H1 (cell line): ENCODE results near the gene SEMA3B. TPM values are rescaled to one million over a fixed set of nuclear protein-coding genes. Genes with fewer than 3 reads are reported as not detected.

Experiments used
- CTCF ChIA-PET: fragments of 300-600 bp; sonication (Branson Sonifier 250); formaldehyde crosslinking; loops from one replicate; lab custom pipeline; 2021; ENCODE audit not compliant: partially characterized antibody; lab: Charles Lee
- POLR2A ChIA-PET: fragments of 300-600 bp; sonication (Branson Sonifier 250); formaldehyde crosslinking; loops from one replicate; lab custom pipeline; 2021; ENCODE audit warnings: inconsistent platforms; ENCODE audit not compliant: partially characterized antibody; lab: Charles Lee
- DNase-seq, 2 experiments: peaks; one replicate each; pipeline versions ENCODE4 v3.0.0 to v3.0.0-alpha.2; 2010 to 2022; ENCODE audit warnings: low spot score in 2 of 2, low read depth in 1 of 2, mixed read lengths in 1 of 2
- FAIRE-seq: peaks from 2 replicates; lab custom pipeline; 2011; peaks lifted over from hg19 to GRCh38; lab: Jason Lieb, UNC
- H2AFZ ChIP-seq: 2 replicates; pipeline ENCODE4 v1.8.1; 2012; ENCODE audit warnings: low read length, inconsistent platforms
- H2AK5ac ChIP-seq: 2 replicates; pipeline ENCODE4 v1.6.1; 2013; ENCODE audit warnings: low read depth, low read length
- H2BK120ac ChIP-seq: replicated peaks from 2 replicates; pipeline ENCODE3; 2013; ENCODE audit warnings: low read depth, low read length, inconsistent platforms
- H2BK12ac ChIP-seq: 2 replicates; pipeline ENCODE4 v1.6.1; 2013; ENCODE audit warnings: low read depth, low read length
- H2BK15ac ChIP-seq: 2 replicates; pipeline ENCODE4 v1.6.1; 2013; ENCODE audit warnings: low read length
- H2BK20ac ChIP-seq: 2 replicates; pipeline ENCODE4 v1.6.1; 2013; ENCODE audit warnings: low read length
- H2BK5ac ChIP-seq: 2 replicates; pipeline ENCODE4 v1.6.1; 2013; ENCODE audit warnings: low read depth, low read length
- H3K14ac ChIP-seq: 2 replicates; pipeline ENCODE4 v1.6.1; 2013; ENCODE audit warnings: inconsistent platforms; ENCODE audit not compliant: insufficient read length
- H3K18ac ChIP-seq: 2 replicates; pipeline ENCODE4 v1.6.1; 2013; ENCODE audit warnings: low read length; ENCODE audit errors: extremely low read depth
- H3K23ac ChIP-seq: 2 replicates; pipeline ENCODE4 v1.6.1; 2013; ENCODE audit warnings: inconsistent platforms; ENCODE audit not compliant: insufficient read length
- H3K23me2 ChIP-seq: 2 replicates; pipeline ENCODE4 v1.6.1; 2013; ENCODE audit warnings: low read depth, low read length
- H3K27ac ChIP-seq: 2 replicates; pipeline ENCODE4 v1.6.1; 2011; ENCODE audit warnings: low read depth, low read length, inconsistent platforms
- H3K27me3 ChIP-seq, 4 experiments: replicated peaks in 1 of 4; 1 replicate in 1 of 4; 2 replicates in 3 of 4; pipeline versions ENCODE4 v1.6.1 to v1.8.1; 2011 to 2013; ENCODE audit warnings: low read length in 3 of 4, mild to moderate bottlenecking in 3 of 4, inconsistent platforms in 2 of 4, mixed read lengths in 2 of 4, moderate library complexity in 1 of 4; ENCODE audit not compliant: control insufficient read depth in 3 of 4, insufficient read depth in 3 of 4; ENCODE audit errors: extremely low read depth in 1 of 4
- H3K36me3 ChIP-seq, 4 experiments: 2 replicates each; pipeline versions ENCODE4 v1.6.1 to v1.8.1; 2011 to 2013; ENCODE audit warnings: mild to moderate bottlenecking in 4 of 4, low read length in 3 of 4, moderate library complexity in 2 of 4, control low read depth in 1 of 4, inconsistent platforms in 1 of 4; ENCODE audit not compliant: insufficient read depth in 4 of 4, control insufficient read depth in 2 of 4
- H3K4ac ChIP-seq: replicated peaks from 2 replicates; pipeline ENCODE3; 2013; ENCODE audit warnings: low read length, low read depth, mixed read lengths, inconsistent platforms; ENCODE audit not compliant: insufficient read length
- H3K4me1 ChIP-seq, 4 experiments: replicated peaks in 1 of 4; 1 replicate in 1 of 4; 2 replicates in 3 of 4; pipeline versions ENCODE4 v1.6.1 to v1.8.1; 2011 to 2013; ENCODE audit warnings: low read length in 3 of 4, inconsistent platforms in 2 of 4, mixed read lengths in 1 of 4; ENCODE audit not compliant: insufficient read depth in 4 of 4, control insufficient read depth in 3 of 4
- H3K4me2 ChIP-seq, 2 experiments: 2 replicates each; pipeline versions ENCODE4 v1.6.1 to v1.8.1; 2011 to 2013; ENCODE audit warnings: low read depth in 2 of 2, low read length in 2 of 2, control low read depth in 1 of 2, inconsistent platforms in 1 of 2, mild to moderate bottlenecking in 1 of 2; ENCODE audit not compliant: insufficient read depth in 1 of 2
- H3K4me3 ChIP-seq, 4 experiments: fragments of 200-600, 300-600 bp in 1 of 4; sonication (generic), shearing (Covaris generic), sonication (Bioruptor Twin) in 1 of 4; 2 replicates each; pipeline versions ENCODE4 v1.5.1 to v1.8.1; 2011 to 2016; ENCODE audit warnings: low read length in 4 of 4, low read depth in 3 of 4, control low read depth in 2 of 4, inconsistent platforms in 2 of 4, mild to moderate bottlenecking in 2 of 4, mixed read lengths in 1 of 4, moderate library complexity in 1 of 4; ENCODE audit not compliant: insufficient read depth in 2 of 4; ENCODE audit errors: extremely low read depth in 1 of 4
- H3K56ac ChIP-seq: replicated peaks from 2 replicates; pipeline ENCODE3; 2013; ENCODE audit warnings: low read depth, mild to moderate bottlenecking, mixed read lengths, low read length, inconsistent platforms; ENCODE audit not compliant: insufficient read length
- H3K79me1 ChIP-seq: 2 replicates; pipeline ENCODE4 v1.6.1; 2013; ENCODE audit warnings: low read depth, low read length, control low read depth
- H3K79me2 ChIP-seq, 2 experiments: 2 replicates each; pipeline versions ENCODE4 v1.6.1 to v1.8.1; 2012 to 2013; ENCODE audit warnings: low read length in 2 of 2, mild to moderate bottlenecking in 2 of 2, inconsistent platforms in 1 of 2; ENCODE audit not compliant: insufficient read depth in 2 of 2, control insufficient read depth in 1 of 2
- H3K9ac ChIP-seq, 4 experiments: replicated peaks in 1 of 4; 1 replicate in 1 of 4; 2 replicates in 3 of 4; pipeline versions ENCODE4 v1.6.1 to v1.8.1; 2011 to 2013; ENCODE audit warnings: low read depth in 3 of 4, low read length in 3 of 4, control low read depth in 2 of 4, mild to moderate bottlenecking in 2 of 4, moderate library complexity in 2 of 4, inconsistent platforms in 1 of 4; ENCODE audit errors: extremely low read depth in 1 of 4
- H3K9me3 ChIP-seq, 2 experiments: 2 replicates each; pipeline versions ENCODE4 v1.6.1 to v1.8.1; 2012 to 2013; ENCODE audit warnings: mild to moderate bottlenecking in 2 of 2, moderate library complexity in 2 of 2, control low read depth in 1 of 2, inconsistent platforms in 1 of 2, low read depth in 1 of 2, low read length in 1 of 2, mixed read lengths in 1 of 2; ENCODE audit not compliant: insufficient read depth in 2 of 2
- H4K20me1 ChIP-seq, 2 experiments: replicated peaks in 1 of 2; 2 replicates each; pipeline versions ENCODE3 to v1.8.1; 2011 to 2013; ENCODE audit warnings: inconsistent platforms in 2 of 2, low read length in 2 of 2, mild to moderate bottlenecking in 1 of 2; ENCODE audit not compliant: insufficient read depth in 2 of 2, control insufficient read depth in 1 of 2
- H4K5ac ChIP-seq: 2 replicates; pipeline ENCODE4 v1.6.1; 2013; ENCODE audit warnings: low read length, low read depth, mixed read lengths, inconsistent platforms; ENCODE audit not compliant: insufficient read length
- H4K8ac ChIP-seq: 2 replicates; pipeline ENCODE4 v1.8.0; 2013; ENCODE audit warnings: mild to moderate bottlenecking, moderate library complexity, low read length, inconsistent platforms; ENCODE audit not compliant: insufficient read depth; ENCODE audit errors: extremely low read depth
- H4K91ac ChIP-seq: replicated peaks from 2 replicates; pipeline ENCODE3; 2013; ENCODE audit warnings: low read length, mixed read lengths, inconsistent platforms; ENCODE audit not compliant: insufficient read length
- CHD1 ChIP-seq: IDR thresholded peaks from 2 replicates; pipeline ENCODE4 v1.6.1; 2012; ENCODE audit warnings: low read depth, low read length, improper control_type of control experiment
- CHD2 ChIP-seq: IDR thresholded peaks from 2 replicates; pipeline ENCODE4 v1.6.1; 2012; ENCODE audit warnings: low read length, improper control_type of control experiment
- CREB1 ChIP-seq: IDR thresholded peaks from 2 replicates; pipeline ENCODE4 v1.6.1; 2012; ENCODE audit warnings: inconsistent platforms
- RAD21 ChIP-seq, 2 experiments: IDR thresholded peaks in 1 of 2; conservative IDR thresholded peaks in 1 of 2; 2 replicates each; pipeline ENCODE4 v1.6.1; 2011; ENCODE audit warnings: low read depth in 2 of 2, low read length in 2 of 2, improper control_type of control experiment in 1 of 2, inconsistent platforms in 1 of 2, mild to moderate bottlenecking in 1 of 2, moderate library complexity in 1 of 2
- TCF12 ChIP-seq: IDR thresholded peaks from 2 replicates; pipeline ENCODE4 v1.6.1; 2011; ENCODE audit warnings: low read depth, mild to moderate bottlenecking, low read length
- TEAD4 ChIP-seq: IDR thresholded peaks from 2 replicates; pipeline ENCODE4 v1.6.1; 2012; ENCODE audit warnings: low read depth, low read length, inconsistent platforms, mixed read lengths
- ZNF274 ChIP-seq: IDR thresholded peaks from 2 replicates; pipeline ENCODE4 v1.7.0; 2012; ENCODE audit warnings: low read length, borderline replicate concordance; ENCODE audit errors: extremely low read depth
- WGBS, 2 experiments: shearing (Covaris generic) in 1 of 2; methylation state at CpG; one replicate each; pipeline versions ENCODE4 v1.1.6 to v1.1.7; 2013 to 2015; ENCODE audit warnings: low lambda C conversion rate in 2 of 2, mixed read lengths in 2 of 2, inconsistent platforms in 1 of 2, low coverage in 1 of 2, missing lambda C conversion rate in 1 of 2; ENCODE audit not compliant: insufficient replicate concordance in 2 of 2, insufficient coverage in 1 of 2, insufficient read length in 1 of 2; ENCODE audit errors: extremely low coverage in 1 of 2, missing lambda C conversion rate in 1 of 2; 5-methylcytosine and 5-hydroxymethylcytosine counted together
- polyA plus RNA-seq, 7 experiments: library from polyadenylated mRNA; depleted of rRNA in 3 of 7; stranded (reverse) in 5 of 7; unstranded in 2 of 7; fragments of >200 nt in 5 of 7; fragments of 200-250 nt in 2 of 7; gene quantifications; 1 replicate in 5 of 7; 2 replicates in 1 of 7; 4 replicates in 1 of 7; pipeline versions ENCODE4 v1.2.1 to v1.2.3, GENCODE V29; 2011 to 2013; ENCODE audit warnings: missing spikeins in 2 of 7, mixed read lengths in 2 of 7
- total RNA-seq: library from RNA; stranded (reverse); fragmentation: NEBNext Ultra II Directional; extraction: Animal tissue kit (Norgen Biotek cat#: 25700); gene quantifications from 2 replicates; pipeline ENCODE4 v1.2.1, GENCODE V29; 2021

Gene SEMA3B
- total and polyA plus RNA-seq, 2 of the 8 experiments (the other 6 are each of a cell fraction or from before 2014, with no cell fraction given) = 3.0 to 4.7 TPM

DNA sequence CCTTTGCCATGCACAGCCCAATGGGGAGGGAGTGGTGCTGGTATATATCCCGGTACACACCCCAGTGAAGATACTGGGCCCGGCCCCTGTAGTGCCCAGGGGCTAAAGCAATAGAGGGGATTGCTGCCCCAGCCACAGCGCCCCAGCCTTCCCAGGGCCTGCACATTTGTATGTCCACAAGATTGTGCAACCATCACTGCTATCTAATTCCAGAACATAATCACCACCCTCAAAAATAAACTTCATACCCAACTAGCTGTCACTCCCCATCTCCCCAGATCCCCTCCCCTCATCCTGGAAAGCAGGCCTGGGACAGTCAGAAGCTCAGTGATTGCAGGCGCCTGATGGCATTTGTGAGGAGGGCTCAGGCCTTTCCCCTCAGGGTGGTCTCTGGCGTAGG lies 19.5 kb upstream of the SEMA3B start:
- Histone ChIP-seq H2AK5ac (no peak overlapping the region), H3K14ac (no peak overlapping the region), H4K8ac (peak overlapping the region; percentile 68; the same call in 1 of the 2 replicates), H3K4me2 (no peak overlapping the region), H2BK12ac (no peak overlapping the region)
- TF ChIP-seq TEAD4 (no peak), ZNF274 (no peak), CREB1 (no peak), RAD21 (IDR thresholded peaks at IDR 0.05 in 1 of 2, conservative IDR thresholded peaks at IDR 0.05 in 1 of 2; ENCODE audit: low read depth in 2 of 2, low read length in 2 of 2) (no peak), CHD2 (no peak), TCF12 (no peak), CHD1 (no peak)
- TF ChIP-seq, all 59 proteins: peak for 0
- Histone ChIP-seq H2BK5ac (no peak overlapping the region), H3K23ac (no peak overlapping the region), H3K4me1 (peaks cover 5 to 19% (median 16%) of the 10 kb centered on the region in 4 experiments), H3K9me3 (no peaks in the 10 kb centered on the region), H2BK120ac (no peak overlapping the region), H3K23me2 (no peaks in the 10 kb centered on the region), H3K79me1 (peaks cover 35% of the 10 kb centered on the region), H4K91ac (no peak overlapping the region), H3K4ac (no peak overlapping the region), H3K56ac (no peak overlapping the region), H4K20me1 (peaks cover 15 to 47% of the 10 kb centered on the region in 2 experiments), H3K36me3 (peaks cover 2 to 13% (median 7%) of the 10 kb centered on the region in 4 experiments; a peak in 5 of 8 replicates), H2BK15ac (no peak overlapping the region), H3K27me3 (no peaks in the 10 kb centered on the region), H3K4me3 (no peak overlapping the region), H4K5ac (no peak overlapping the region), H3K9ac (no peak overlapping the region), H3K18ac (no peak overlapping the region), H2BK20ac (no peak overlapping the region), H3K79me2 (peaks cover 0 to 65% of the 10 kb centered on the region in 2 experiments; a peak in 3 of 4 replicates), H2AFZ (no peak overlapping the region), H3K27ac (no peak overlapping the region)
- FAIRE-seq = no peak
- ChIA-PET POLR2A (interaction anchor here (0.6 to 4.1 kb wide), 4 partner anchors 8 to 71 kb away, joined by 3 to 22 read pairs (median 7); no protein-coding TSS in a partner anchor), CTCF (interaction anchor here (1.2 to 53.5 kb wide), 8 partner anchors 8 to 127 kb away, joined by 4 to 2149 read pairs (median 30); partner anchors contain the start of genes GNAI2, GNAT1, SEMA3B and SLC38A3)
- no peak for DNase-seq
- 92% methylated on average over 5 of the region's 5 CpGs; no CpG with 5 or more reads in 1 of the 2 experiments for WGBS, 2 experiments
